Activated CD8-positive, alpha-beta memory T cell treated with anti-CD3 and anti-CD28 coated beads, Interleukin-2, amount 50 U/mL, for 1 hour (primary cell): ENCODE data around the gene TKT.
"Not testable (repeated sequence)": the region's sequence is repeated elsewhere in the genome, so short reads cannot be mapped to it uniquely, and the experiment has no call there.

Experiments
- DNase-seq: peaks from one replicate; pipeline ENCODE4 v3.0.0-alpha.2; 2020; ENCODE audit errors: extremely low read depth

Gene TKT

GRCh38 chr3:53255775-53256703, at the start of gene TKT:
Gene TKT (minus strand): TSS chr3:53256022. CDS start chr3:53255942, 80 bp downstream.
- DNase-seq = peak; percentile 25

- no peak for DNase-seq
Measured at GRCh38 chr3:53303957-53304356, 48.1 kb upstream of the TKT start.

DNA sequence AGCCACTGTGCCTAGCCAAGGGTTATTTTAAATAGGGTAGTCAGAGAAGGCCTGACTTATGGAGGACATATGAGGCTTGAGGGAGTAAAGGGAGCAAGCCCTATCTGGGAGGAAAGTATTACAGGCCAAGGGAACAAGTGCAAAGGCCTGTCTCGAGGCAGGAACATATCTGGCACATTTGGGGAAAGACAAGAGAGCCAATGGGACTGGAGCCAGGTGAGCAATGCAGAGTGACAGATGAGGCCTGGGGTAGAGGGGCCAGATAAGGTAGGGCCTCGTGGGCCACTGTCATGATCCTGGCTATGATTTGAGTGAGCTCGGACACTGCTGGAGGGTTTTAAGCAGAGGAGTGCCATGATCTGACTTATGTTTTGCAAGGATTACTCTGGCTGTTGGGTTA, 47.7 kb upstream of the TKT start:
- DNase-seq = no peak

DNA sequence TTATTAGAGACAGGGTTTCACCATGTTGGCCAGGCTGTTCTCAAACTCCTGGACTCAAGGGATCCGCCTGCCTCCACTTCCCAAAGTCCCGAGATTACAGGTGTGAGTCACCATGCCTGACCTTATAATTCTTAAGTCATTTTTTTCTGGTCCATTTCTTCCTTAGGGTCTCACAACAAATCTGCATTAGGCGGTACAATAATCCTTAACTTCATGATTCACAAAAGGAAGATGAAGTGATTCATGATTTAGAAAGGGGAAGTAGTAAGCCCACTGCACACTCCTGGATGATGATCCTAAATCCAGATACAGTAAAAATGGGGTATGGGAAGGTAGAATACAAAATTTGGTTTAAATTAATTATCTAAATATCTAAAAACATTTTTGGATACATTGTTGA, 45.0 kb upstream of the TKT start:
- DNase-seq = no peak

DNA sequence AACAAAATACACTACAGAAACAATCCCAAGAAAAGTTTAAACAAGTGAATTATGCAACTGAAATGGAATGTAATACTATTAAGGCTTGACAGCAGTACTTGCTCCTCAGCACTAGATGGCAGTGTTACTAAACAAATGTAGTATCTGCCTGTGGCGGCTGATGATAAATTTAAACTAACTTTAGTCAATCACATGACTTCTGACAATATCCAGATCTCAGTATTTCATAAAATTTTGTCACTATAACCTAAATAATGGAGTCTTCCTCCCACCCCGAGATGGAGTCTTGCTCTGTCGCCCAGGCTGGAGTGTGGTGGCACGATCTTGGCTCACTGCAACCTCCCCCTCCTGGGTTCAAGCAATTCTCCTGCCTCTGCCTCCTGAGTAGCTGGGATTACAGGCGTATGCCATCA, 43.8 kb upstream of the TKT start:
- DNase-seq = not testable (repeated sequence)

DNA sequence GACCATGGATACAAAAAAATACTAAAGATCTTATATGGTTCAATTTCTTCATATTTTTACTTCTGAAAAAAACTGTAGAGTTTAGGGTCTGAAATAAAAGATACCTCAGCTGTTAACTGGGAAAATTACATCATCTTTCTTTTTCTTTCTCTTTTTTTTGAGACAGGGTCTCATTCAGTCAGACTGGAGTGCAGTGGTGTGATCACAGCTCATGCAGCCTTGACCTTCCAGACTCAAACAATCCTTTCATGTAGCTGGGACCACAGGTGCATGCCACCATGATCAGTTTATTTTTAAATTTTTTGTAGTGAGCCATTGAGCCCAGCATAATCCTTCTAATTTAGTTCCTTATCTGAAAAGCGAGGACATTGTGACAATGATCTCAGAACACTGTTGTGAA, 39.6 kb upstream of the TKT start:
- no peak for DNase-seq

DNA sequence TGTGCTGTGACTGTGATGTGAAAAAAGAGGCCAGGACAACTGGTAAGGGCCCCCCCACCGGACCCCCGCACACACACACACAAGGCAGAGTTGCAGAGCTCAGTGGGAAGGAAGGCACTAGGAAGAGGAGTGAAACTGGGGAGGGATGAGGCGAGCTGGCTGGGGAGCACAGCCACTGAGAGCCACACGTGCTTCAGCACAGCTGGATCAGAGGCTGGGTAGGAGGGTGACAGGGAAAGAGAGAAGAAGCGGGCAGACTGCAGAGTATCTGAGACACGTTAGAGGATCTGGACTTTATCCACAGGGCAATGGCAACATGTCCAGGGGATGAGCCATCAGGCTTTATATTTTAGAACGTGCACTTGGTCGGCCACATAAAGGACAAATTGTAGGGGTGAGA, 38.0 kb upstream of the TKT start:
- DNase-seq = no peak

- no peak for DNase-seq
Measured at GRCh38 chr3:53288214-53288613, 32.4 kb upstream of the TKT start.

DNA sequence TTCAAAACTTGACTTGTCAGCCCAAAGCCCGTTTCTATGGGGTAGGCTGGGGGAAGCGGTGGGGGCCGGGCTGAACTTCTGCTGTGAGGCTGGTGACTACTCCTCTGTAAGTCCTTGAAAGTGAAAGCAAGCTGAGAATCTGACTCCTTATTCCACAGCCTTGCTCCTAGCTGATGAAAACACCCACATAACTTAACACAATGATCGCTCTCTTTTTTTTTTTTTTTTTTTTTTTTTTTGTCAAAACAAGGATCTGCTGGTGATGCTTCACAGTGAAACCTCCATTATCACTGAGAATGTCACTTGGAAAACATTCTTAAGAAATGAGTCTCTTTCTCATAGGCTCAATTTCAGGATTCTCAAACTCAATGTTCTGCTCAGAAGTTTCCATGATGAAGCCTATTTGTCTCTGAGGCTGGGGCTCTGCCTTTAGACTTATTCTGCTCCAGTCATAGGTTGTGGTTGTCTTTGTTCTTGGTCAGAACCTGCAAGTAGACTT, 31.4 kb upstream of the TKT start:
- DNase-seq = no peak

DNA sequence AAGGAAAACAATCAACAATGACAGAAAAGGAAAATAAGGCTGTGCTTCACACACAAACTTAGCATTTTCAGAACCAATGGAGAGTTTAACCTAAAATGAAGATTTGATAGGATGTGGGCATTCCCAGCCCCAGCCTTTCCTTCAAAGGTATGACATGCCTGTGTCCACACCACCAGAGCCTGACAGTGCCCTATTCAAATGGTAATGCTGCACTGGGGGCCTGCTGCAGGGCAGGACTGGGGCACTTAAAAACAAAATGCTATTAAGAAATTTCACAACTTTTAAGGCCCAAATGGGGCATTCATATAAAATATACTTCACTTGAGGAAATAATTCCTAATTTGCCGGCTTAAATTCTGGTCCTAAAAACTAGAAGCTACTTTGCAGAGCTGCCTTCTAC, 30.9 kb upstream of the TKT start:
- no peak for DNase-seq

- DNase-seq = no peak
Measured at GRCh38 chr3:53282581-53282980, 26.8 kb upstream of the TKT start.

GRCh38 chr3:53278667-53279066, 22.8 kb upstream of the TKT start:
- DNase-seq = no peak

- DNase-seq = no peak
Measured at GRCh38 chr3:53274938-53275605, 19.2 kb upstream of the TKT start.

DNA sequence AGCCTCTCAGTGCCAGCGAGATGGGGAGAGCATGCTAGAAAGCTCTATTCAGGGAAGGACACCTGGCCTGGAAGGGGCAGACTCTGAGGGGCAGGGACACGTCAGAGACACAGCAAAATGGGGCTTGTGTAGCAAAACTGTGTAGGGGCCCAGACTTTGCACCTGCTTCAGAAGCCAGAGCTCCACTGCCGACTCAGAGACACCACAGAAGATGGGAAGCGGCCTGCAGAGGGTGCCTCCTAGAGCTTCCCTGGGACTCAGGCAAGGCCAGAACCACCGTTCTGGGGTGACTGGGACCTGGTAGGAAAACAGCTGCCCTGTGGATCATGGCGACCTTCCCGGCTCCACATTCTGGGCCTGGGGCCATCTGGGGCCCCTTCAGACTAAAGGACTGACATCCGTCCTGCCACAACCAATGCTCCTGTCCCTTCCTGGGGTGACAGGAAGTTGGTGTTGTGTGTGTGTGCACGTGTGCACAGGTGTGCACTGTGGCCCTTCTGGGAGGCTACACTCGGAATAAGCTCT, 17.4 kb upstream of the TKT start:
- no peak for DNase-seq

DNA sequence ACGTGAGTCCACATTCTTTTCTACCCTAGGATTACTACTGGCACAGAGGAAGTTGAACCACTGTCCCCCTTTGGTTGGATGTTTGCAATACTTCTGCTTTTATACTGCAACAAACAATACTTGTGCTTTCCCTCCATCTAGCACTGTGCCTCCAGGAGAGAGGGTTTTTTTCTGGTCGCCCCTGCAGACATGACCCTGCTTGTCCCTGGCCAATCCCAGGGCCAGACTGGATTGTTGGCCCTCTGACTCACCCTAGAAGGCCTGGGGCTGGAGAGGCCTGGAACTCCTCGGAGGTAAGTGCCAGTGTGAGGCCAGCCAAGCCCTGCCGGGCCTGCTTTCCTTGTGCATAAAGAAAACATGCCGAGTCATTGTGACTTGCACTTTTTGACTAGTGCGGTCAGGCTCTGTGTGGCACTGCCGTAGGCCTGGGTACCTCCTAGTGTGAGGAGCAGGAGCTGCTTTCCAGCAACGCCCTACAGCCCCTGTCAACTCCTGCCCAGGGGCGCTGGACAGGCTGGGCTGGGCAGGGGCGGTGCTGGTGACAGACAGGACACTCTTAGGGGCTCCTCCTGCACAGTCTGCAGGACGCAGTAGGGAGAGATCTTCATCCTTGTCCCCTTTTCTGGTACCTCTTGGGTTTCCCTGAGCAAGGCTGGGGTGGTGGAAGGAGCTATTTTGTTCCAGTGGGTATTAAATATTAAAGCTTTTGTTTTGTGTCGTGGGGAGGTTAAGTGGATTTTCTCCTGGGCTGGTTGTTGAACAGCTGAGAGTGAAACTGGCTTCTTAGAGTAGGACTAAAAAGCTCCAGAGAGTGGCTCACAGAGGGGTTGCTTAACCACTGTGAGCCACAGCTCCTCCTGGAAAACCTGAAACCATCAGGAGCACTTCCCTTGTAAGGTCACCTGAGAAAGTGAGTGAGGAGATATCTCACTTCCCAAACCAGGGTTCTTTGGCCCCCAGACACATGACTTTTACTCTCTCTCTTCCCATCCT, 14.4 kb upstream of the TKT start:
- no peak for DNase-seq

GRCh38 chr3:53269193-53269592, 13.4 kb upstream of the TKT start:
- not testable (repeated sequence) for DNase-seq

- DNase-seq = no peak
Measured at GRCh38 chr3:53267766-53268165, 11.9 kb upstream of the TKT start.

- DNase-seq = no peak
Measured at GRCh38 chr3:53264718-53265117, 8.9 kb upstream of the TKT start.

DNA sequence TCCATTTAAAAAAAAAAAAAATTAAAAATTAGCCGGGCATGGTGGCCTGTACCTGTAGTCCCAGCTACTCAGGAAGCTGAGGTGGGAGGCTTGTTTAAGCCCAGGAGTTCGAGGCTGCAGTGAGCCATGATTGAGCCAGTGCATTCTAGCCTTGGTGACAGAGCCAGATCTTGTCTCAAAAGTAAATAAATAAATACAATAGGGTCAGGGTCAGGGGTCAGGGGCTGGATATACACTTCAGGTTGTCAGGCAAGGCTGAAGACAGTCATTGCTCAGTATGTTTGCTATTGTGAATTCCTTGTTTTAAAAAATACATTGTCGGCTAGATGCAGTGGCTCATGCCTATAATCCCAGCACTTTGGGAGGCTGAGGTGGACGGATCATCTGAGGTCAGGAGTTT, 8.1 kb upstream of the TKT start:
- DNase-seq = no peak

GRCh38 chr3:53261712-53262111, 5.9 kb upstream of the TKT start:
- DNase-seq = no peak

- DNase-seq = no peak
Measured at GRCh38 chr3:53260286-53260785, 4.5 kb upstream of the TKT start.
